OCI-LY3 (cell line): ENCODE results near the gene VRK2.

ENCODE experiments used
- H2AFZ ChIP-seq: fragments of 200-600, 300-600 bp; shearing (Covaris generic); 2 replicates; pipeline ENCODE4 v1.6.0; 2014; ENCODE audit warnings: antibody characterized with exemption, low read depth, low read length
- H3K27ac ChIP-seq: fragments of 200-600, 300-600 bp; sonication (generic); 2 replicates; pipeline ENCODE4 v1.5.1; 2014; ENCODE audit warnings: mild to moderate bottlenecking, low read length, moderate library complexity, mixed read lengths
- H3K27me3 ChIP-seq: fragments of 200-600, 300-600 bp; sonication (generic); 2 replicates; pipeline ENCODE4 v1.6.1; 2014; ENCODE audit warnings: low read depth, low read length, mixed read lengths
- H3K36me3 ChIP-seq: fragments of 200-600, 300-600 bp; sonication (generic); replicated peaks from 2 replicates; pipeline ENCODE3; 2014; ENCODE audit warnings: low read depth, low read length, mixed read lengths
- H3K4me1 ChIP-seq: fragments of 300-600, 200-600 bp; sonication (generic); 2 replicates; pipeline ENCODE4 v1.6.1; 2014; ENCODE audit warnings: low read length, mixed read lengths
- H3K4me2 ChIP-seq: fragments of 200-600, 300-600 bp; sonication (generic); 2 replicates; pipeline ENCODE4 v1.6.1; 2014; ENCODE audit warnings: low read length, mixed read lengths
- H3K4me3 ChIP-seq: fragments of 300-600, 200-600 bp; sonication (generic); 2 replicates; pipeline ENCODE4 v1.5.1; 2014; ENCODE audit warnings: antibody characterized with exemption, mild to moderate bottlenecking, low read length, moderate library complexity
- H3K79me2 ChIP-seq: fragments of 300-600, 200-600 bp; shearing (Covaris generic); 2 replicates; pipeline ENCODE4 v1.6.1; 2014; ENCODE audit warnings: mild to moderate bottlenecking, low read length, mixed read lengths
- H3K9ac ChIP-seq: fragments of 300-600, 200-600 bp; shearing (Covaris generic); 2 replicates; pipeline ENCODE4 v1.6.0; 2014; ENCODE audit warnings: mild to moderate bottlenecking, low read length, moderate library complexity
- H3K9me3 ChIP-seq: fragments of 200-600, 300-600 bp; shearing (Covaris generic); 2 replicates; pipeline ENCODE4 v1.6.1; 2014; ENCODE audit warnings: low read length, mixed read lengths; ENCODE audit not compliant: insufficient read depth
- H4K20me1 ChIP-seq: fragments of 200-600, 300-600 bp; sonication (generic); 2 replicates; pipeline ENCODE4 v1.6.1; 2016; ENCODE audit warnings: low read length, mixed read lengths; ENCODE audit not compliant: insufficient read depth
- CTCF ChIP-seq: fragments of 200-600, 300-600 bp; sonication (generic); IDR thresholded peaks from 2 replicates; pipeline ENCODE4 v1.5.1; 2014; ENCODE audit warnings: antibody characterized with exemption, low read length, low read depth
- EZH2phosphoT487 ChIP-seq: fragments of 200-600 bp; shearing (Covaris generic); IDR thresholded peaks from 2 replicates; pipeline ENCODE4 v1.6.1; 2018; ENCODE audit warnings: antibody characterized with exemption, mixed run types, low read depth

Gene VRK2

GRCh38 chr2:58195662-58196061, 149.1 kb downstream of the VRK2 start:
- H3K27me3 ChIP-seq, result no peaks in the 10 kb centered on the region
- H3K9me3 ChIP-seq, result no peaks in the 10 kb centered on the region
- H3K4me1 ChIP-seq, result no peaks in the 10 kb centered on the region
- H3K4me2 ChIP-seq, result no peak overlapping the region
- H3K79me2 ChIP-seq, result no peaks in the 10 kb centered on the region
- H3K9ac ChIP-seq, result no peak overlapping the region
- H3K27ac ChIP-seq, result no peak overlapping the region
- H3K4me3 ChIP-seq, result no peak overlapping the region
- peaks cover 3% of the 10 kb centered on the region for H3K36me3 ChIP-seq
- H4K20me1 ChIP-seq, result no peaks in the 10 kb centered on the region
- no peak overlapping the region for H2AFZ ChIP-seq
- TF ChIP-seq CTCF (no peak), EZH2phosphoT487 (no peak)

GRCh38 chr2:58197894-58198293, 151.3 kb downstream of the VRK2 start:
- Histone ChIP-seq H3K27ac (no peak overlapping the region), H4K20me1 (no peaks in the 10 kb centered on the region), H3K4me2 (no peak overlapping the region), H3K79me2 (no peaks in the 10 kb centered on the region), H3K36me3 (peaks cover 3% of the 10 kb centered on the region), H3K4me1 (no peaks in the 10 kb centered on the region), H3K9me3 (no peaks in the 10 kb centered on the region), H3K4me3 (no peak overlapping the region), H3K9ac (no peak overlapping the region), H3K27me3 (no peaks in the 10 kb centered on the region), H2AFZ (no peak overlapping the region)
- TF ChIP-seq EZH2phosphoT487 (no peak), CTCF (no peak)

GRCh38 chr2:58202404-58202803, 155.8 kb downstream of the VRK2 start:
- H3K27ac ChIP-seq, result no peak overlapping the region
- H4K20me1 ChIP-seq, result no peaks in the 10 kb centered on the region

GRCh38 chr2:58203018-58203417, 156.4 kb downstream of the VRK2 start:
- H3K36me3 ChIP-seq, result peaks cover 6% of the 10 kb centered on the region

More at GRCh38 chr2:58202404-58202803, 155.8 kb downstream of the VRK2 start:
- Histone ChIP-seq H3K27me3 (no peaks in the 10 kb centered on the region), H2AFZ (no peak overlapping the region), H3K9me3 (no peaks in the 10 kb centered on the region), H3K9ac (no peak overlapping the region), H3K4me2 (no peak overlapping the region), H3K4me1 (no peaks in the 10 kb centered on the region), H3K36me3 (peaks cover 5% of the 10 kb centered on the region), H3K79me2 (no peaks in the 10 kb centered on the region), H3K4me3 (no peak overlapping the region)
- TF ChIP-seq CTCF (no peak), EZH2phosphoT487 (no peak)

More at GRCh38 chr2:58203018-58203417, 156.4 kb downstream of the VRK2 start:
- no peak overlapping the region for H3K9ac ChIP-seq
- no peaks in the 10 kb centered on the region for H3K79me2 ChIP-seq
- H3K4me3 ChIP-seq, result no peak overlapping the region
- TF ChIP-seq EZH2phosphoT487 (no peak), CTCF (no peak)
- H3K27ac ChIP-seq, result no peak overlapping the region
- H3K9me3 ChIP-seq, result no peaks in the 10 kb centered on the region
- no peaks in the 10 kb centered on the region for H3K4me1 ChIP-seq
- H3K4me2 ChIP-seq, result no peak overlapping the region
- no peak overlapping the region for H2AFZ ChIP-seq
- no peaks in the 10 kb centered on the region for H3K27me3 ChIP-seq
- no peaks in the 10 kb centered on the region for H4K20me1 ChIP-seq
